Activated naive CD4-positive, alpha-beta T cell treated with Interleukin-2 at 50 U/mL for 16 hours (primary cell): ENCODE results near the gene HMSD.

Source experiments
- DNase-seq: peaks from one replicate; pipeline ENCODE4 v3.0.0-alpha.2; 2020

HMSD gene

DNA sequence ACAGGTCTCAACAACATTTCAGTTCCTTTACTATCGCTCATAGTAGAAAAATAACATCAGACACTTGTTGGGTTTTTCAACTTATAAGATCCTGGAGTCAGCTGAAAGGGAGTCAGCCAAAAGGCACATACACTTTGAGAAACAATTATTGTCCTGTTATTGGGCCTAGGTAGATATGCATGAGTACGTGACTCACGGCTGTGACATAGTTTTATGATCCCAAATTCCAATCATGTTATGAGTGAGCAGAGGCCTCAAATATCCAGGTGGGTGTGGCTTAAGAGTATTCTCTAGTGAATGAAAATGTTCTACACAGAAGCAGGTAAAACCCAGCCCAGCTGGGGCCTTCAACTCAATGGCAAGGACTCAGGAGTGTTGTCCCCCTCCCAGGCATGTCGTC is 47.9 kb downstream of the HMSD start:
- DNase-seq, result no peak

DNA sequence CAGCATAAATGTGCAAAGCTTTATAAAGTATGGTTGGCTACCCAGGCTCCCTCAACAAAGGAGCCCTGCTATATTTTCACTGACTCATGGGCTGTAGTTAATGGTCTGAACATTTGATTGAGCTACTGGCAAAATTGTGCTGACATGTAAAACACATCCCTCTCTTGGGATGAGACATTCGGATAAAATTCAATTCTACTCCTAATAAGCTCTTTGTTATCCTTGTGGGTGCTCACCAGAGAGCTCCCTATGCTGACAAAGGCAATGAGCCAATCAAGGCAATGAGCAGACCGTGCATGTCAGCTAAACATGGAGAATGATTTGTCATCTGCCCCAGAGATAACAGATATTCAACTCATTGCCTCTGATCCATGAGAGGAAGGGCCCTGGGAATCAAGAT is 48.5 kb downstream of the HMSD start:
- DNase-seq, result no peak

DNA sequence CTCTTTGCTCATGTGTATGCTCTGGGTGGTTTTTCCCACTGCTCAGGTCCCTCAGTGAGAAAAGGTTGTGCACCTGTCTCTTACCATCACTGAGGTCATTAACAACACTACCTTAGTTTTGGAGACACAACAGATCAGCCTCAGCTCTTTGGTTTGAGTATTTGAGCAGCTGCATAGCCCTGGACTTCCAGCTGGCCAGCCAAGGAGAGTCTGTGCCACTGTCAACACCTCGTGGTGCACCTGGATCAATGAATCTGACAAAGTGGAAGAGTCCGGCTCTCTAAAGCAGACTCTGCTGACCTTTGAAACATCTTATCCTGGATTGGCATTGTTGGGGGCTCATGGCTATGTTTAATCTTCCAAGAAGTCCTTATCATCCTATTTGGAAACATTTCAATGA is 50.8 kb downstream of the HMSD start:
- DNase-seq, result no peak

DNA sequence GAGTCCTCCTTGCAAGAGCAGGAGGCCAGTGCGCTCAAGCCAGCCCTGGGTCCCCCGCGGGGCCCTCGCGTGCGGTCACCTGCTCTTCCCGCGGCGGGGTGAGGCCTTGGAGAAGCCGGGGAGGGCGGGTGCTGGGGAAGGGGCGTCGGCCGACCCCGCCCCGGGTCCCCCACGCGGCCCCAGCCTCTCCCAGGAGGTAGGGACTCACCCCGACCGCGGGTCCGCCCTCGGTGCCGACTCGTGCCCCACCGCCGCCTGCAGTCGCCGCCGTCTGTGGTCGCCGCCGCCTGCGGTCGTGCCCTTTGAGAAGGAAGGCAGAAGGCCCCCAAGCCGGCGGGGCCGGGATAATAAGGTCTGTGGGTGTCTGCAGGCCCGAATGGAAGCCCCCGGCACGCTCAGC is 53.5 kb downstream of the HMSD start:
- no peak for DNase-seq

DNA sequence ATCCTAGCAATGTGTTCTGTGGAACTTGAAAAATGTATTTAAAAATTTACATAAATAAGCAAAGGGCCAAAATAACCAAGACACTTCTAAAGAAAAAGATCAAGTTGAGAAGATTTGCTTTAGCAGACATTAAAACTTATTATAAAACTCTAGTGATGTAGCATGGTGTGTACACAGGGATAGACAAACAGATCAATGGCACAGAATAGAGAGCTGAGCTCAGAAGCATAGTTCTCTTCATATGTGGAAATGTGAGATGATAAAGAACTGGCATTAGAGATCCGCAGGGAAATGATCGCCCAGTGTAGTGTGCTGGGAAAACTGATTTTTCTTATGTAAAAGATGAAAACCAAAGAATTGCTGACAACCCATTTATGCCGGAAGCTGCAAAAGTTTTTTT is 60.2 kb downstream of the HMSD start:
- no peak for DNase-seq
